ENCODE measurements around the gene CDH3.
"Not testable (repeated sequence)": the region's sequence is repeated elsewhere in the genome, so short reads cannot be mapped to it uniquely, and the experiment has no call there.

CDH3 gene

GRCh38 chr16:68707340-68708152 lies 62.4 kb downstream of the CDH3 start:
- DNase-seq = no peak

GRCh38 chr16:68710211-68710610 lies 65.1 kb downstream of the CDH3 start:
- no peak for DNase-seq

GRCh38 chr16:68711421-68712139 lies 66.5 kb downstream of the CDH3 start:
- DNase-seq = no peak

- DNase-seq = no peak
These were observed 68.3 kb downstream of the CDH3 start for GRCh38 chr16:68713361-68713760.

- DNase-seq = no peak
These were observed 70.4 kb downstream of the CDH3 start for GRCh38 chr16:68715471-68715870.

GRCh38 chr16:68716516-68716915 lies 71.4 kb downstream of the CDH3 start:
- DNase-seq = not testable (repeated sequence)

- no peak for DNase-seq
These were observed 72.6 kb downstream of the CDH3 start for GRCh38 chr16:68717684-68718083.

- DNase-seq = no peak
These were observed 73.5 kb downstream of the CDH3 start for GRCh38 chr16:68718590-68718989.

GRCh38 chr16:68719993-68720489 lies 74.9 kb downstream of the CDH3 start:
- no peak for DNase-seq

GRCh38 chr16:68722119-68723024 lies 77.3 kb downstream of the CDH3 start:
- DNase-seq = no peak

- DNase-seq = no peak
These were observed 79.7 kb downstream of the CDH3 start for GRCh38 chr16:68724797-68725196.

GRCh38 chr16:68728523-68728922 lies 83.4 kb downstream of the CDH3 start:
- no peak for DNase-seq

- no peak for DNase-seq
These were observed 86.5 kb downstream of the CDH3 start for GRCh38 chr16:68731637-68732036.

GRCh38 chr16:68732042-68732680 lies 87.1 kb downstream of the CDH3 start:
- DNase-seq = peak; percentile 80

GRCh38 chr16:68732741-68733399 lies 87.8 kb downstream of the CDH3 start:
- DNase-seq = no peak

- no peak for DNase-seq
These were observed 88.5 kb downstream of the CDH3 start for GRCh38 chr16:68733570-68733969.

GRCh38 chr16:68734782-68735181 lies 89.7 kb downstream of the CDH3 start:
- DNase-seq = no peak

GRCh38 chr16:68736561-68736960 lies 91.5 kb downstream of the CDH3 start:
- DNase-seq = no peak

GRCh38 chr16:68737046-68737729 lies 92.1 kb downstream of the CDH3 start, which contains the start of gene CDH1:
TSS of gene CDH1 (plus strand) at chr16:68737292. CDS start at chr16:68737416, 124 bp downstream.
- peak; percentile 94 for DNase-seq

- DNase-seq = peak; percentile 84
These were observed 92.9 kb downstream of the CDH3 start for GRCh38 chr16:68737730-68738629.
